GM19351 (cell line): ENCODE measurements around the gene ENOPH1.

Source experiments
- ATAC-seq: cut with Tn5 transposase; IDR thresholded peaks from one replicate; pipeline ENCODE4 v1.9.1; 2021; ENCODE audit warnings: mild to moderate bottlenecking, moderate library complexity; ENCODE audit not compliant: unreplicated experiment

ENOPH1 gene

GRCh38 chr4:82425478-82425877 lies 4.9 kb upstream of the ENOPH1 start:
- no peak for ATAC-seq

- ATAC-seq = no peak
Observed at GRCh38 chr4:82428526-82428968, 1.8 kb upstream of the ENOPH1 start.

GRCh38 chr4:82428969-82429727 lies 1.2 kb upstream of the ENOPH1 start:
- ATAC-seq = peak; percentile 44

GRCh38 chr4:82429728-82430192 lies 630 bp upstream of the ENOPH1 start:
- peak; percentile 14 for ATAC-seq

GRCh38 chr4:82430964-82431745 lies 765 bp downstream of the ENOPH1 start:
- ATAC-seq = no peak

- no peak for ATAC-seq
Observed at GRCh38 chr4:82431831-82432230, 1.4 kb downstream of the ENOPH1 start.

- ATAC-seq = no peak
Observed at GRCh38 chr4:82432596-82432995, 2.2 kb downstream of the ENOPH1 start.

GRCh38 chr4:82433791-82434190 lies 3.4 kb downstream of the ENOPH1 start:
- ATAC-seq = no peak

GRCh38 chr4:82434949-82435348 lies 4.6 kb downstream of the ENOPH1 start:
- no peak for ATAC-seq

GRCh38 chr4:82436130-82436529 lies 5.7 kb downstream of the ENOPH1 start:
- no peak for ATAC-seq

- no peak for ATAC-seq
Observed at GRCh38 chr4:82436780-82437179, 6.4 kb downstream of the ENOPH1 start.

- no peak for ATAC-seq
Observed at GRCh38 chr4:82437285-82438005, 7.1 kb downstream of the ENOPH1 start.

- no peak for ATAC-seq
Observed at GRCh38 chr4:82439088-82439487, 8.7 kb downstream of the ENOPH1 start.

GRCh38 chr4:82447886-82448285 lies 17.5 kb downstream of the ENOPH1 start:
- ATAC-seq = no peak

- ATAC-seq = no peak
Observed at GRCh38 chr4:82450966-82451755, 20.8 kb downstream of the ENOPH1 start.

GRCh38 chr4:82452026-82452425 lies 21.6 kb downstream of the ENOPH1 start:
- ATAC-seq = no peak

- ATAC-seq = no peak
Observed at GRCh38 chr4:82457266-82457665, 26.9 kb downstream of the ENOPH1 start.

- no peak for ATAC-seq
Observed at GRCh38 chr4:82458729-82459128, 28.3 kb downstream of the ENOPH1 start.

GRCh38 chr4:82461710-82462109 lies 31.3 kb downstream of the ENOPH1 start:
- no peak for ATAC-seq

- ATAC-seq = peak; percentile 87
Observed at GRCh38 chr4:82462415-82462831, 32.0 kb downstream of the ENOPH1 start.

- ATAC-seq = no peak
Observed at GRCh38 chr4:82463221-82463620, 32.8 kb downstream of the ENOPH1 start.
